Stimulated activated effector memory CD8-positive, alpha-beta T cell treated with anti-CD3 and anti-CD28 coated beads, Interleukin-12 subunit alpha, Interleukin-12 subunit beta, amount 100 ng/mL, for 72 hours (primary cell): ENCODE measurements around the gene HORMAD2.
"Not testable (repeated sequence)": the region's sequence is repeated elsewhere in the genome, so short reads cannot be mapped to it uniquely, and the experiment has no call there.

Source experiments
- ATAC-seq: fragments of 150-1000 bp; cut with Tn5 transposase; 2 replicates; pipeline ENCODE4 v1.10.0; 2021
- DNase-seq, 2 donors: peaks; one replicate each; pipeline ENCODE4 v3.0.0; 2021 to 2022; ENCODE audit warnings: low spot score in 2 of 2
- H3K27ac Mint-ChIP-seq: one replicate; pipeline ENCODE4 v1.8.0; 2022; ENCODE audit warnings: mild to moderate bottlenecking, mixed read lengths
- H3K36me3 Mint-ChIP-seq: one replicate; pipeline ENCODE4 v1.8.0; 2022; ENCODE audit warnings: mild to moderate bottlenecking, mixed read lengths
- H3K4me1 Mint-ChIP-seq: one replicate; pipeline ENCODE4 v1.8.0; 2022; ENCODE audit warnings: mixed read lengths
- H3K4me3 Mint-ChIP-seq: one replicate; pipeline ENCODE4 v1.8.0; 2022; ENCODE audit warnings: mild to moderate bottlenecking, mixed read lengths
- H3K9me3 Mint-ChIP-seq: one replicate; pipeline ENCODE4 v1.8.0; 2022; ENCODE audit warnings: mixed read lengths

HORMAD2 gene

DNA sequence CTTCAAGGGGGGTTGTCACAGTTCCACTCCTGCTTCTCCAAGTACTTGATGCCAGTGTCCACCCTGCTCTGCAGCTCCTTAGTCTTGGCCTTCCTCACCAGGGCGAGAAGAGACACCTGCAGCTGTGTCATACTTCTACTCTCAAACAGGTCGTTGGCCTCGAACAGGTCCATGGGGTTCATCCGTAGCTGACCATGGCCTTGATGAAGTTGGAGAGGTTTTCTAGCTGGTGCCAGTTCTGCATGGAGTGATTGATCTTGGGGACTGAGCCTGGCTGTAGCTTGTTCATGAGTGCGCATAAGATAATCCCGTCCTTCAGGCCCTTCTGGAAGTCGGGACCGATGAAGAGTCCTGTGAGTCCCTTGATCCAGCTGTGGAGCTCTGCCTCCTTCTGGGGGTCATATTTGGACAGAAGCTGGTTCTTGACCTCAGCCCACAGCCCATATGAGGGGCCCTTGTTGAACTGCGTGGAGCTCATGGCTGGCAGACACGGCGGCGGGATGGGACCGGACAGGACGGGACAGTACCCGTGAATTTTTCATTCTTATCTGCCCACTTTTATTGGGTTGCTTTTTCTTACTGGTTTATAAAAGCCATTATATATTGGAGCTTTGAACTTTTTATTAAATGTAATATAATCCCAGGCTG is 33.4 kb upstream of the HORMAD2 start:
- Mint-ChIP-seq H3K36me3 (no peaks in the 10 kb centered on the region), H3K9me3 (no peaks in the 10 kb centered on the region), H3K4me1 (no peaks in the 10 kb centered on the region), H3K4me3 (no peak overlapping the region), H3K27ac (no peak overlapping the region)
- DNase-seq: no peak
- no peak for ATAC-seq

DNA sequence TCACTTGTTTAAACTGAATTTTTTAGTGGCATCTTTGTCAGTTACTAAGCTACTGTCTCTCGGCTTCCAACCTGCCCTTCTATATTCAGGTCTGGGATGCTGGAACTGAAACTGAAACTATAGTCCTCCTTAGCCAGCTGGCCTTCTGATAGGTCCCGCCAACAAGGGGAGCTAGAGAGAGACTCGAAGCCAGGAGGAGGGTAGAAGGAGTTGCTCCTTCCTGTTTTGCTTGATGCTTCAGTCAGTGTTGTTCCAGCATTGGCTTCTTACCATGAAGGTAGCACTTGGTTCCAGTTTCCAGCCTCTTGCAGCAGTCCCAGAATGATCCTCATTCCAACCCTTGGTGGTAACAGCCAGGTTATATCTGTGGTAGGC is 32.9 kb upstream of the HORMAD2 start:
- Mint-ChIP-seq H3K9me3 (no peaks in the 10 kb centered on the region), H3K4me3 (no peak overlapping the region), H3K36me3 (no peaks in the 10 kb centered on the region), H3K27ac (no peak overlapping the region), H3K4me1 (no peaks in the 10 kb centered on the region)
- DNase-seq (no peak), ATAC-seq (no peak)

DNA sequence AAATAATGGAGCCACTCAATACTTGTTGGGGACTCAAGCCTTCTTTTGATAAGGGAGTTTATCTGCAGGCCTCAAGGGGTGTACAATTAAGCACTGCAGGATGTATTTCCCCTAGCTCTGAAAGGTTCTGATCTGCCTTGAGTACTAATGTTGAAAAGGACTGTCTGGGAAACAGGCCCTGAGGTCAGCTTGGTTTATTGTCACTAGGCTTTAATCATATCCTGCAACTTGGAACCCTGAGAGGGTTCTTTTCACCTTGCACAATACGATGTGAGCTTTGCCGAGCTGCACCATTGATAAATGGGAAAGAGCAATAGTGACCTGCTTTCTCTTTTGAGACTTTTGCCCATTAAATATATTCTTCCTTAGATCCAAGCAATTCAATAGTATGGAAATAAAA is 31.6 kb upstream of the HORMAD2 start:
- Mint-ChIP-seq H3K27ac (no peak overlapping the region), H3K9me3 (no peaks in the 10 kb centered on the region), H3K4me3 (no peak overlapping the region), H3K36me3 (no peaks in the 10 kb centered on the region), H3K4me1 (no peaks in the 10 kb centered on the region)
- DNase-seq: no peak
- ATAC-seq: no peak

DNA sequence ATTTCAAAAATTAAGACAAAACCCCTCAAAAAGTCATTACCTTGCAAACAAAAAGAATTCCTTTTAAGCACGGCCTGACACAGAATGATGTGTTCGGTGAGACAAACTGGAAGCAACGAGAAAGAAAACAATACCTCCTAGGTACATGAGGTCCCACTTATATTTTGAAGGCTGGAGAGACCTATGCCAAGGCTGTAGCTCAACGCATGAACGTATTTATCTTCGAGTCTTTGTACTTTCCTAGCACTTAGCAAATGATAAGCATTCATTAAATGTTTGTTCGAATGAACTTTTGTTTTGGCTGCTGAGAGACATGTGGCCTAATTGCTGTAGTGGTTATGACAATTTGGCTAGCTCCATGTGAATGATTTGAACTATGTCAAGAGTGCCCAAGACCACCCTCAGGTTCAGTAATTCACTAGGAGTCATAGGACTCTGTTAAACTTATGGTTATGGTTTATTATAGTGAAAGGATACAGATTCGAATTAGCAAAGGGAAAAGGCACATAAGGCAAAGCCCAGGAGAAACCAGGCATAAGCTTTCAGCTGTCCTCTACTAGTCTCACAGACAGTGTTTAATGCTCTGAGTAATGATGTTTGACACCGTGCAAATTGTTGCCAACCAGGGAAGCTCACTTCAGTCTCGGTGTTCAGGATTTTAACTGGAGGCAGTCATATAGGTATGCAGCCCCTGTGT is 26.0 kb upstream of the HORMAD2 start:
- no peaks in the 10 kb centered on the region for H3K36me3 Mint-ChIP-seq
- DNase-seq: no peak

DNA sequence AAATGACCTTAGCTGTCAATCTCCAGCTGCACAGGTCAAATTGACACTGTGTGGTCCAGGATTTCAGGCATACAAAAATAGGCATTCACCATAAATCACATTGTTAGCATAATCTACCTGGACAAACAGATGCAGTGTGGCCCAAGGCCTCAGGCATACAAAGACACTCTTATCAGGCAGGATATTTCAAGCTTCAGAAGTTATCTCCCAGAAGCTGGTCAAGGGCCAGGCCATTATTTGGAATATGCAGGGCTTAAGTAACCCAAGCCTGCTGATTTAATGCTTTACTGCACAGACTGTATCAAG is 25.5 kb upstream of the HORMAD2 start:
- Mint-ChIP-seq H3K9me3 (peaks cover 3% of the 10 kb centered on the region), H3K36me3 (no peaks in the 10 kb centered on the region), H3K27ac (no peak overlapping the region), H3K4me1 (no peaks in the 10 kb centered on the region), H3K4me3 (no peak overlapping the region)
- DNase-seq (no peak), ATAC-seq (no peak)

More for the DNA sequence above, 26.0 kb upstream of the HORMAD2 start:
- ATAC-seq: no peak
- H3K27ac Mint-ChIP-seq: no peak overlapping the region
- no peaks in the 10 kb centered on the region for H3K4me1 Mint-ChIP-seq
- no peak overlapping the region for H3K4me3 Mint-ChIP-seq
- peaks cover 3% of the 10 kb centered on the region for H3K9me3 Mint-ChIP-seq

DNA sequence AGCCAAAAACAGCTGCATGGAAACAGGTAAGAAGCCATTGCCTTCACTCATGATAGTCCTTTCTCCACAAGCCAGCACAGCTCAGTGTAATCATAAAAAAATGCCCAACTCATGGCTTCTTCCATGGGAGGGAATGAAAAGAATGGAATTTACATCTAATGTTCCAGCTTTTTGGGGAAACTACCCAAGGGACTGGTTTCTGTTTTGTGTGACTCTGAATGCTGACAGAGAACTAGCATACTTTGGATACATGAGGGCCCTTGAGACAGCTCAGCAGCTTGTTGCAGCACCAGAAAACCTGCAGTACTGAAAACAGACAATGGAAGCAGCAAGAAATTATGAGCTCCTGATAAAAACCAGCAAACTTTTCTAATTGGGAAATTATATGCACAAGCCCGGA is 24.2 kb upstream of the HORMAD2 start:
- DNase-seq (no peak), ATAC-seq (no peak)
- H3K4me1 Mint-ChIP-seq: no peaks in the 10 kb centered on the region
- H3K27ac Mint-ChIP-seq: no peak overlapping the region
- peaks cover 3% of the 10 kb centered on the region for H3K9me3 Mint-ChIP-seq
- no peaks in the 10 kb centered on the region for H3K36me3 Mint-ChIP-seq
- no peak overlapping the region for H3K4me3 Mint-ChIP-seq

DNA sequence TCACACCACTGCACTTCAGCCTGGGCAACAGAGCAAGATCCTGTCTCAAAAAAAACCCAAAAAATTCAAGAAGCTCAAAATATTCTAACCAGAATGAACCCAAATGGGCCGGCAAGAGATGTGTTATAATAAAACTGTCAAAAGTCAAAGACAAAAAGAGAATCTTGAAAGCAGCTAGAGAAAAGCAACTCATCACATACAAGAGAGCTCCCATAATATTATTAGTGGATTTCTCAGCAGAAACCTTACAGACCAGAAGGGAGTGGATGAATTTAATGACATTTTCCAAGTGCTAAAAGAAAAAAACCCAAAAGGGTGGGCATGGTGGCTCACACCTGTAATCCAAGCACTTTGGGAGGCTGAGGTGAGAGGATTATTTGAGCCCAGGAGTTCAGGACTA is 22.9 kb upstream of the HORMAD2 start:
- ATAC-seq (no peak), DNase-seq (no peak)
- H3K36me3 Mint-ChIP-seq: no peaks in the 10 kb centered on the region
- no peak overlapping the region for H3K4me3 Mint-ChIP-seq
- peaks cover 3% of the 10 kb centered on the region for H3K9me3 Mint-ChIP-seq
- no peaks in the 10 kb centered on the region for H3K4me1 Mint-ChIP-seq
- no peak overlapping the region for H3K27ac Mint-ChIP-seq

DNA sequence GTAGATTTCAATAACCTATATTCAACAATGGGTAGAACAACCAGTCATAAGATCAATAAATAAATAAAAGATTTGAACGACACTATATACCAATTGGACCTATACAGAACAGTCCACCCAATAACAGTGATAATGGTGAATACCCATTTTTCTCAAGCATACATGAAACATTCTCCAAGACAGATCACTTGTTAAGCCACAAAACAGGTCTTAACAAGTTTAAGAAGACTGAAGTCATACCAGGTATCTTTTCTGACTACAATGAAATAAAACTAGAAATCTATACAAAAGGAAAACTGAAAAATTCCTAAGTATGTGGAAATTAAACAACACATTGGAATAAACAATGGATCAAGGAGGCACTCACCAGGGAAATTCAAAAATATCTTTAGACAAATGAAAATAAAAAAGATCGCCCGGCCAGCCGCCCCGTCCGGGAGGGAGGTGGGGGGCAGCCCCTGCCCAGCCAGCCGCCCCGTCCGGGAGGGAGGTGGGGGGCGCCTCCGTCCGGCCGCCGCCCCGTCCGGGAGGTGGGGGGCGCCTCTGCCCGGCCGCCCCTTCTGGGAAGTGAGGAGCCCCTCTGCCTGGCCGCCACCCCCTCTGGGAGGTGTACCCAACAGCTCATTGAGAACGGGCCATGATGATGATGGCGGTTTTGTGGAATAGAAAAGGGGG is 20.8 kb upstream of the HORMAD2 start:
- H3K4me1 Mint-ChIP-seq, H3K36me3 Mint-ChIP-seq, H3K27ac Mint-ChIP-seq, DNase-seq, H3K4me3 Mint-ChIP-seq, ATAC-seq: not testable (repeated sequence)
- peaks cover 15% of the 10 kb centered on the region for H3K9me3 Mint-ChIP-seq

DNA sequence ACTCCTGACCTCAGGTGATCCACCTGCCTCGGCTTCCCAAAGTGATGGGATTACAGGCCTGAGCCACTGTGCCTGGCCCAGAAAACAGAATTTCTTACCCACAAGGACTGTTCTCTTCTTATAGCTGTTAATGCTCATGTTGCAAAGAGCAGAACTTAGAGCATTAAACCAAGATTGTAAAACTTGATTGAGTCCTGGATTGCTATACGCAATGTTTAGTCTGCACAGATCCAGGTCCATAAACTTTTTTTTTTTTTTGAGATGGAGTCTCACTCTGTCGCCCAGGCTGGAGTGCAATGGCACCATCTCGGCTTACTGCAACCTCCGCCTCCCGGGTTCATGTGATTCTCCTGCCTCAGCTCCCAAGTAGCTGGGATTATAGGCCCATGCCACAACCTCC is 19.2 kb upstream of the HORMAD2 start:
- not testable (repeated sequence) for H3K4me3 Mint-ChIP-seq, H3K27ac Mint-ChIP-seq, H3K36me3 Mint-ChIP-seq, DNase-seq, H3K4me1 Mint-ChIP-seq, ATAC-seq
- H3K9me3 Mint-ChIP-seq: peaks cover 16% of the 10 kb centered on the region

DNA sequence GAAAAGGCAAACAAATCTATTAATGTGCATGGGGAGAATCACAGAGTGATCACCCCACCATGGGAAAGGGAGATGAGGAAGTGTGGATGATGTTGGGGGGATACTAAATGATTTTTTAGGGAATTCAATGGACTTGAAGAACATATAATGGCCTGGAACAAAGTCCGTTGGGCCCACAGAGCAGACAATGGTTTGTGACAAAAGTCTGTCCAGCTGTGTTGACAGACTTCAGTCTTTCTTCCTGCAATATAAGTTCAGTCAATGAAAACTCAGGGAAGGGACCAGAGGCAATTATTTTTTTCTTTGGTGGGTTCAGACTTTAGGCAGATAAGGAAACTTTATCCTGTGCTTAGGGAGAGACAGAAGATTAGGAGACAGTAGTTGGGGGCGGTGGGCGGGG is 18.0 kb upstream of the HORMAD2 start:
- Mint-ChIP-seq H3K4me1 (no peaks in the 10 kb centered on the region), H3K4me3 (no peak overlapping the region), H3K9me3 (peaks cover 13% of the 10 kb centered on the region), H3K36me3 (no peaks in the 10 kb centered on the region), H3K27ac (no peak overlapping the region)
- ATAC-seq (no peak), DNase-seq (no peak)

DNA sequence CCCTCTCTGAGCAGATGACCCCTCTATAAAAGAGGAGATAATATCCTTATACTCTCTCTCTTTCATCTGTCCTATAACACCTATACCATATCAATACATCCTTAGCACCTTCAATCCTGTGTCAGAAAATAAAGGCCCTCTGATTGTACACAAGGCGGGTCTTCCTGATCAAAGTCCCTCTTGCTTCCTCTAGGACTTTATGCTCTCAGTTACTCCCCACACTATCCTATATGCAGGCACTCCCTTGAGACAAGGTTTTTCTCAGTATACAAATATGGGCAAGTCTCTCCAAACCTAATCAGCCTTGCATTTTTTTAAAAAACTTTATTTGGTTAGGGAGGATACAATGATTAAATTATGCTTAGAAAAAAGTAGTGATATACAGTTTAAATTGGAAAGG is 17.3 kb upstream of the HORMAD2 start:
- peaks cover 13% of the 10 kb centered on the region for H3K9me3 Mint-ChIP-seq
- ATAC-seq: no peak

DNA sequence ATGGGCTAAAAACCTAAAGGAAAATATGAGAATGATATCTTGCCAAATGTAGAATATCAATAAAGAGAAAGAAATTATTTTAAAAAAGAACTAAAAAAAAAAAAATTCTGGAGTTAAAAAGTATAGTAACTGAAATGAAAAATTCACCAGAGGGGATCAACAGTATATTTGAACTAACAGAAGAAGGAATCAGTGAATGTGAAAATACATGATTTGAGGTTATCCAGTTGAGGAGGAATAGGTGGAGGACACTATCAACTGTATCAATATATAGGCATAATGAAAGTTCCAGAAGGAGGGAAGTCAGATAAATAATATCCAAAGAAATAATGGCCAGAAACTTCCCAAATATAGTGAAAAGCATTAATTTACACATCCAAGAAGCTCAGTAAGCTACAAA is 16.1 kb upstream of the HORMAD2 start:
- ATAC-seq: no peak
- Mint-ChIP-seq H3K36me3 (no peaks in the 10 kb centered on the region), H3K9me3 (peaks cover 13% of the 10 kb centered on the region), H3K4me3 (no peak overlapping the region), H3K27ac (no peak overlapping the region), H3K4me1 (no peaks in the 10 kb centered on the region)
- no peak for DNase-seq

More for the DNA sequence above, 17.3 kb upstream of the HORMAD2 start:
- Mint-ChIP-seq H3K36me3 (no peaks in the 10 kb centered on the region), H3K4me3 (no peak overlapping the region), H3K27ac (no peak overlapping the region), H3K4me1 (no peaks in the 10 kb centered on the region)
- DNase-seq: no peak

DNA sequence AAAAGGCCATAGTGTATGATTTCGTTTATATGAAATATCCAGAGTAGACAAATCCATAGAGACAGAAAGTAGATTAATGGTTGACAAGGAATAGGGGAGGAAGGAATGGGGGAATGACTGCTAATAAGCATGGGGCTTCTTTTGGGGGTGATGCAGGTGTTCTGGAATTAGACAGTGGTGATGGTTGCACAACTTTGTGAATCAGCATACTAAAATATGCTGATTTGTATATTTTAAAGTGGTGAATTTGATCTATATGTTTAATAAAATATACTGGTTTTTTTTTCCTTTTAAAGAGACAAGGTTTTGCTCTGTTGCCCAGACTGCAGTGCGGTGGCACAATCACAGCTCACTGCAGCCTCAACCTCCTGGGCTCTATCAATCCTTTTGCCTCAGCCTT is 6.5 kb upstream of the HORMAD2 start:
- Mint-ChIP-seq H3K36me3 (no peaks in the 10 kb centered on the region), H3K4me1 (peaks cover 10% of the 10 kb centered on the region), H3K27ac (no peak overlapping the region), H3K9me3 (no peaks in the 10 kb centered on the region), H3K4me3 (no peak overlapping the region)
- DNase-seq (no peak), ATAC-seq (no peak)

DNA sequence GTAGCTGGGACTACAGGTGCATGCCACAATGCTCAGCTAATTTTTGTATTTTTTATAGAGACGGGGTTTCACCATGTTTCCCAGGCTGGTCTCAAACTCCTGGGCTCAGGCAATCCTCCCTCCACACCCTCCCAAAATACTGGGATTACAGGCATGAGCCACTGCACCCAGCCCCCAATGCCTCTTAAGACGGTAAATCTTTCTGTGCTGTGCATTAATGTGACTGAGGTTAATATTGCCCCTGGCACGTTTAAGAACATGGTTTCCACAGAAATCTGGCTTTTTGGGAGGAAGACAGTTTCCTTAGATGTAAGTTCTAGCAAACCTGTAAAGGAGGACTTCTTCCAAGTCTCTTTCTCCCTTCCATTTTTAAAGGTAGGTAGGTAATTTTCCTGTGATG is 6.1 kb upstream of the HORMAD2 start:
- Mint-ChIP-seq H3K4me1 (peaks cover 14% of the 10 kb centered on the region), H3K9me3 (no peaks in the 10 kb centered on the region), H3K4me3 (no peak overlapping the region), H3K36me3 (no peaks in the 10 kb centered on the region), H3K27ac (no peak overlapping the region)
- ATAC-seq (no peak), DNase-seq (no peak)

DNA sequence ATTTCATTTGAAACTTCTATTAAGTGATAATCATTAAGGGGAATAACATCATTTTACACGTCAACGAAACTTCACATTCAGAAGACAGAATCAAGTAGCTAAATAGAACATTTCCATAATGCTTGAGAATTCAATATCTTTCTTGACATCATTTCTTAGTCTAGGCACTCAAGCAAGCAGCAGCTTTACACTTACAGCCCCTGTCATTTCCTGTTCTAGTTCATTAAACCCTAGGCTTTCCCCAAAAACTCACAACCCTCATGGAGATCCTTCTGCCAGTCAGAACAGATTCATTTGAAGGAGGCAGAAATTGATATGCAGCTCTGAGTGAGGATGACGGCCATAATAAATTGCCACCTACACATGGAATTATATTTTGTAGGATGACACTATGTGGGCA is 5.3 kb upstream of the HORMAD2 start:
- no peaks in the 10 kb centered on the region for H3K9me3 Mint-ChIP-seq
- DNase-seq (no peak), ATAC-seq (no peak)
- H3K36me3 Mint-ChIP-seq: no peaks in the 10 kb centered on the region
- no peak overlapping the region for H3K27ac Mint-ChIP-seq
- H3K4me3 Mint-ChIP-seq: no peak overlapping the region
- H3K4me1 Mint-ChIP-seq: peaks cover 14% of the 10 kb centered on the region

DNA sequence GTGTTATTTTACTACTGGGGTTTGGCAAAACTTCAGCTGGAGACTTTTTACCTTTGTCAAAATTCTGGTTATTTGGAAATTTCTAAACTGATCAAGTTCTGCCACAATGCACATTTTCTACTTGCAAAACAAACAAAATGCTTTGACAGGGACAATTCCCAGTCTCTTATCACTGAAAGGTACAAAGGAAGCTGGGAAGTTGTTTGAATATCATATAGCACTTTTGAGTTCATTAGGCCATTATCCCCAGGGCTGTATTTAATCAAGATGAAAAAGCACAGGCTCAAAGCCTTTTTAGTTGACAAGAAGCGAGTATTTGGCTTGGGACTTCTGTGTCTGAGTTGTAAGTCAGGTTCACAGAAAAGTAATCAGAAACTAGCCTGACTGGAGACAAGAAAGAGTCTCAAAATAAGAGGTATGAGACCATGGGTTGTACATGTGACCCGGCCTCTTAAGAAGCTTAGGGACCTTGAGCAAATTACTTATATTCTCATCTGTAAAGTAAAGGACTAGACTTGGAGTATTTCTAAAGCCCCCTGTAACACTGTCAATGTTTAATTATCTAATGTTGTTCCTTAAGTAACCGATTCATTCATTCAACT is 2.9 kb upstream of the HORMAD2 start:
- no peak for DNase-seq
- Mint-ChIP-seq H3K27ac (no peak overlapping the region), H3K36me3 (no peaks in the 10 kb centered on the region), H3K4me3 (no peak overlapping the region), H3K9me3 (no peaks in the 10 kb centered on the region), H3K4me1 (peaks cover 14% of the 10 kb centered on the region)
- no peak for ATAC-seq
